HG03175 (cell line): ENCODE results near the gene LEMD1.
A peak's percentile ranks its signal among the peaks of the same experiment; 100 is the strongest.
"Not testable (repeated sequence)": the region's sequence is repeated elsewhere in the genome, so short reads cannot be mapped to it uniquely, and the experiment has no call there.

Experiments
- ATAC-seq: cut with Tn5 transposase; IDR thresholded peaks from one replicate; pipeline ENCODE4 v1.9.1; 2021; ENCODE audit warnings: mild to moderate bottlenecking, moderate library complexity; ENCODE audit not compliant: unreplicated experiment

Gene LEMD1

GRCh38 chr1:205447457-205448341 is 25.8 kb upstream of the LEMD1 start:
- no peak for ATAC-seq

DNA sequence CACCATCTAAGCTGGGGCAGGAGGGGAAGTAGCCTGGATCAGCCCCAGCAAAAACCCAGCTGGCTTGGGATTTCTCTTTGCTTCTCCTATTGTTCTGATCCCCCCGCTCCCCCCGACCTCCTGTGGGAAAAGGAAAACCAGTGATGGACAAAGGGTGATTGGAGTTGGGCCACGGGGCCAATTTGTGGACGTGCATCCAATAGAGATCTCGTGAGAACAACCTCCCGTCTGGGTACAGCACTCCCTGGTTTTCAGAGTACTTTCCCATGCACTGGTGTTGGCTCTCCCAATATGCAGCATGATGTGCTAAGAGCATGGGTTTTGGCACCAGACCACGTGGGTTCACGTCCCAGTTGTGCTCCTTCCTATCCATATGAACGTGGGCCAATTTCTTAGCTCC is 25.0 kb upstream of the LEMD1 start:
- no peak for ATAC-seq

DNA sequence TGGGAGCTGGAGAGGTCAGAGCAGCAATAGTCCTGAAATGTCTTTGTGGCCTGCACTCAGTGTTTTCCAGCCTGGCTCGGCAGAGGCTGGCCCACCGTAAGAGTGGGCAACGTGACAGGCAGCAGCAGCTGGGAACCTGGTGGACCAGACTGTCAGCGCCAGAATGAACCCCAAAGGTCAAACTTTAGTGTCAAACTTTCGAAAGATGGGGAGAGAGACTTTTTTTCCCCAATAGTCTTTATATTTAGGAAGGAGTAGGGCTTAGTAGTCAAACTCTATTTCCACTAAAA is 23.7 kb upstream of the LEMD1 start:
- ATAC-seq: no peak

- no peak for ATAC-seq
These were observed 23.2 kb upstream of the LEMD1 start for GRCh38 chr1:205444931-205445645.

GRCh38 chr1:205444300-205444930 is 22.6 kb upstream of the LEMD1 start:
- ATAC-seq: no peak

DNA sequence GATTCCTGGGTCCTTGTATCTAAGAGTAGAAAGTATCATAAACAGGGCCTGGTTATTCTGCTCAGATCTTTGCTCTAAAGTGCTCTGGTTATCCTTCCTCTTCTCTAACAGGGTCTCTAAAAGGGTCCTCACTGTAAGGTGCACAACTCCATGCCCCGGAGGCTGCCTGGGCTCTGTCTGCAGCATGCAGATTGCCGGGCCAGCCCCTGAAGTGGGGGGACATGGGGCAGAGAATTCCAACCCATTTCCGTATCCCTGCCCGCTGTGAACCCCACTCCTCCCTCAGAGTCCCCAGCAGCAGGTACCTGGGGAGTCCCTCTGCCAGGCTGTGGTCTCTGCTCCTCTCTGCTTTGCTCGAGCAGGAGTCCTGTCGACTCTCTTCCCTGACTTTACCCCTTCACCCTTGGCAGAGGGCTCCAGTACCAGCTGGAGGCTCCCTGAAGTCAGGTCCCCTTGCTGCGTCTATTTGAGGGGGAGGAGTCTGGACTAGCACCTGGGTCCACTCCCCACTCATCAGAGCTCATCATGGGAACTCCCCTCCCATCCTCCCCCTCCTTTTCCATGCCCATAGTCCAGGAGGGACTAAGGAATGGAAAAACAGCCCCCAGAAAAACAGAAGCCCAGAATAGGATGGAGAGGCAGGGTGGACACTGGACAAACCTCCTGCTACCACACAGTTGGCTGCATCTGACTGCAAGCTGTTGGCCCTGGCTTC is 21.9 kb upstream of the LEMD1 start:
- no peak for ATAC-seq

GRCh38 chr1:205442051-205442725 is 20.3 kb upstream of the LEMD1 start:
- ATAC-seq: no peak

DNA sequence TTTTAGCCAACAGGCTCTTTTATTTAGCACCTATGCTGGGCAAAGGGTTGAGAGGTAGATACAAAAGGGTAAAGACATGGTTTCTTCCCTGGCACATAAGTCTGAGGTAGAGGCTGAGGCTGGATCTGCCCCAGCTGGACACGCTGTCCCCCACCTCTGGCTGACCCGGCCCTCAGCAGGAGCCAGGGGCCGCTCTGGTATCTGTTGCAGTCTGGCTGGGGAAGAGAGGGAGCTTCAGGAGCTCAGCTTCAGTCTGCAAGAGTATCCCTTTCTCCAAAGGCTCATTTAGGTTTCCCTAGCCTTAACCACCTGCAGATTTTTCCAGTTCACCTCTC is 19.8 kb upstream of the LEMD1 start:
- no peak for ATAC-seq

DNA sequence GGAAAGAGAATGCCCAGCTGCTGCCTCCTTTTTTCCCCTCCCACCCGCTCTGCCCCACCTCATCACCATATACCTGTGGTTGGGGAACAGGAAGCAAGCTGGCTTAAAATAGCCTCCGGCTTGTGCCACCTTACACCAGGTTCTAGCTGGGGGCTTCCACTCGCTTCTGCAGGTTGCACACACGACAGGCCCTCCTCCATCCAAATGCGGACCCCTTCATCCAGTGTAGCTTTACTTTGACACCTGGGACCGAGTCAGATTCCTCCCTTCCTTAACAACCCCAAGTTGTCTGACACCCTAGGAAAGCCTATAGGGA is 19.4 kb upstream of the LEMD1 start:
- no peak for ATAC-seq

GRCh38 chr1:205440476-205441317 is 18.8 kb upstream of the LEMD1 start:
- peak; percentile 73 for ATAC-seq

DNA sequence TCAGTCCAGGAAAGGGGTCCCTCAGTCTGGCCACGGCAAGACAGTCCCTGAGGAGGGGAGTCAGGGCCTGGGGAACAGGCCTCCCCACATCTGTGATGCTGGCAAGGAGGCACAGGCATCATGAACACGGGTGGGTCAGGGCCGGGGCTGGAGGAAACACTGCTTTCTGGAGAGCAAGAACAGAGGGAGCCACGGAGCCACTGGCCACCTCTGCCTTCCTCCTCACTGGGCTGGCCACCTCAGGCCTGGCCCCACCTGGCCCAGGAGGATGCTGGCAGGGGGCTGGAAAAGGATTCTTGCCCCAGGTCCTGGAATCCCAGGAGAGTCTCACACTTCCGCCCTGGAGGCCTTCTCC is 18.2 kb upstream of the LEMD1 start:
- ATAC-seq: no peak

- ATAC-seq: no peak
These were observed 16.6 kb upstream of the LEMD1 start for GRCh38 chr1:205438213-205439158.

DNA sequence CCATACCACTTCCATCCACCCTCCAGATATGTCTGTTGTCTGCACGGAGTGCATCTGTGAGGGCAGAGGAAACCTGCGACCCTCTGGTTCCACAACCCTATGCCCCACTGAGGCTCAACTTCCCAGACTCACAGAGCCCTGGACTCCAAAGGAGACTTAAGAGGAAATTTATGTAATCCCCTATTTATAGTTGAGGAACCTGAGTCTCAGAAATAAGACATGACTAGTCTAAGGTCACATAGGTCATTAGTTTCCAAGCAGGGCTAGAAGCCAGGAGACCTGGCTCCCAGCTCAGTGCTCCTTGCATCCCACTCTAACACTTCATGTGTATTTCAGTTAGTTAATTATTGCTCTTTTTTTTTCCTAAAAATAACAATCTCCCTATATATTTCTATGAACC is 15.7 kb upstream of the LEMD1 start:
- no peak for ATAC-seq

DNA sequence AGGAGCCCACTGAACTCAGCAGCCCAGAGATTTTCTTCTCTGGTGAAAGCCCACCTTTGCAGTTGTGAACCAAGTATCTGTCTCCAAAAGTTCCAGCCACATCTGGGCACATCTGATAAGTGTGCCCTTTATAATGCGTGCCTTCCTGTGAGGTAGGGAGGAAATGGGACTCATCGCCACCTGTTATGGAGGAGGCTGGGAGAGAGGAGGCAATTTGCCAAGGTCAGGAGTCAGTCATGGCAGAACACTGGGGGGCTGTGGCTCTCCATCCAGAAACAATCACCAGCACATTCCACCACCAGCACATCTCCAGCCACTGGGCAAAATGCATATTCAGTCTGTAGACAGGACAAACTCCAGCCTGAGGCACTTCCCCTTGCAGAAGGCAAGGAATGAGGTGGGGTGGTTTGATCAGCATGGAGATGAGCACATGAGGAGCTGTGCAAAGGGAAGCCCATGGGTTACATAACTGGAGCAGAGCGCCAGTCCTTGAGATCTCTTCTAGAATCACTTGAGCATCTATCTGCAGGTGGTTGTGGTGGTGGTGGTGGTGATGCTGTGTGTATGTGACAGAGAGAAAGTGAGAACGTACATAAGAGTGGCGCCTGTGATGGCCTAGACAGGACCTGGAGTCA is 15.0 kb upstream of the LEMD1 start:
- no peak for ATAC-seq

DNA sequence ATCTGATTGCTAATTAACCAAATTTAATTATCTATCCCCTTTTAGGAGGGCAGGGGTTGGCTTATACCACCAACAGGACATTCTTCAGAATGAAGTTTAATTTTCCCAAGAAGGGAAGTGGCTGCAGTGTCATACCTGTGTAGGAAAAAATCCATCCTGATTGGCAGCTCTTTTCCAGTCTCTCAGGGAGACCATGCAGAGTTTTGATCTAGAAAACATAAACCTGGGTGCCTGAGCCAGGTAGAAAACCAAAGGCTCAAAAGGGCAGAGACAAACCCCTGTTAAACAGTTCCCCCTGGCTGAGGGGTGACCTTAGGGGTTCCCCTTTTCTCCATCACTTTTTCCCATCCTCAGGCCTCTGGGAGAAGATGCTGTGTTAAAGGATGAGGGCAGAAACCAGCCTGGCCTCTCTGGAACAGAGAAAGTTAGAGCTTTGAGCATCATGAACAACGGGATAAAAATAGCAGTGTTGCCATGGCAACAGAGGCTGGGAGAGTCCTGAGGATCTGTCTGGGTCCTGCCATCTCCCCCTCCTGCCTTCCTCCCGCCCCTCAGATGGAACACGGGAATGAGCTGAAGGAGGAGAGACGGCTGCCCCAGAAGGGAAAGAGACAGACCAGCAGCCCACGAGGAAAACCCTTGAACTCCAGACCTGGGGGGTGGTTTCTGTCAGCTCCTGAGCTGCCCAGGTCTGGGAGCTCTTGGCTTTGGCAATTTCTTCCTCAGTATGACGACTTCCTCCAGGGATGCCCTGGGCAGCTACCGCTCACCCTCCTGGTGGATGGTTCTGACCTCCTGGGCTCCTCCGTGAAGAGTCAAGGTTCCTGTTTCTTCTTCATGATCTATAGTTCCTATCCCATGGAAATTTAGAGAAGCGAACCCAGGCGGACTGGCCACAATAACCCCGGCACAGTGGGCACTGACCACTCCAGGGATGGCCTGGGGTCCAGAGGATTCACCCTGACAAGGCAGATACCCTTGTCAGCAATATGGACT is 14.0 kb upstream of the LEMD1 start:
- ATAC-seq: no peak

- no peak for ATAC-seq
These were observed 12.9 kb upstream of the LEMD1 start for GRCh38 chr1:205434738-205435137.

GRCh38 chr1:205432692-205433091 is 10.8 kb upstream of the LEMD1 start:
- ATAC-seq: not testable (repeated sequence)

GRCh38 chr1:205432116-205432515 is 10.3 kb upstream of the LEMD1 start:
- no peak for ATAC-seq
